HepG2 (cell line): ENCODE results near the gene CAPN13. TPM values are rescaled to one million over a fixed set of nuclear protein-coding genes. Genes with fewer than 3 reads are reported as not detected.

Experiments
- ATAC-seq: fragments of 200-7000 bp; cut with Tn5 transposase; 3 replicates; pipeline ENCODE4 v1.9.1; 2020; ENCODE audit warnings: mild to moderate bottlenecking, moderate library complexity
- BruUV-seq: library from RNA; stranded (reverse); fragments of 400-500 nt; replicated peaks from 2 replicates; lab custom pipeline; 2021; lab: Mats Ljungman, UMichigan
- CTCF ChIA-PET: fragments of 300-600 bp; formaldehyde crosslinking; extraction: SDS; loops from one replicate; lab custom pipeline; 2021; ENCODE audit warnings: low total read pairs, inconsistent platforms, low intra/inter-chr PET ratio; lab: Yijun Ruan, JAX
- POLR2A ChIA-PET: fragments of 350-600 bp; sonication (Branson Sonifier 250); formaldehyde crosslinking; loops from one replicate; lab custom pipeline; 2020; ENCODE audit warnings: antibody characterized with exemption, inconsistent platforms; lab: Yijun Ruan, JAX
- DNase-seq: peaks from one replicate; pipeline ENCODE4 v3.0.0-alpha.2; 2015; ENCODE audit warnings: low spot score
- FAIRE-seq: peaks from 3 replicates; lab custom pipeline; 2011; peaks lifted over from hg19 to GRCh38; lab: Jason Lieb, UNC
- H2AFZ ChIP-seq: one replicate; pipeline ENCODE4 v1.6.1; 2011; ENCODE audit warnings: low read length, inconsistent platforms
- H3K27ac ChIP-seq: fragments of 300-600 bp; 3 replicates; pipeline ENCODE4 v1.8.0; 2011; ENCODE audit warnings: mixed run types, mild to moderate bottlenecking, mixed read lengths, low read length, inconsistent platforms; ENCODE audit not compliant: insufficient read depth; ENCODE audit errors: extremely low read length
- H3K27me3 ChIP-seq, 2 experiments: fragments of 200-600 bp in 1 of 2; 2 replicates in 1 of 2; 3 replicates in 1 of 2; pipeline versions ENCODE4 v1.6.0 to v1.8.0; 2011; ENCODE audit warnings: low read length in 2 of 2, mild to moderate bottlenecking in 2 of 2, moderate library complexity in 2 of 2, inconsistent platforms in 1 of 2; ENCODE audit not compliant: insufficient read depth in 2 of 2, control insufficient read depth in 1 of 2
- H3K36me3 ChIP-seq, 2 experiments: fragments of 200-600 bp in 1 of 2; replicated peaks in 1 of 2; 2 replicates in 1 of 2; 3 replicates in 1 of 2; pipeline versions ENCODE4 v1.5.1 to v1.8.0; 2011; ENCODE audit warnings: low read length in 2 of 2, inconsistent platforms in 1 of 2; ENCODE audit not compliant: insufficient read depth in 2 of 2, control insufficient read depth in 1 of 2
- H3K4me1 ChIP-seq: 2 replicates; pipeline ENCODE4 v1.5.1; 2012; ENCODE audit warnings: low read length, inconsistent platforms; ENCODE audit not compliant: insufficient read depth
- H3K4me2 ChIP-seq: 2 replicates; pipeline ENCODE4 v1.6.0; 2011; ENCODE audit warnings: low read depth, low read length, inconsistent platforms
- H3K4me3 ChIP-seq, 3 experiments: fragments of 200-600 bp in 1 of 3; sonication (generic), shearing (Covaris generic) in 1 of 3; replicated peaks in 1 of 3; 2 replicates each; pipeline ENCODE4 v1.5.1; 2011 to 2016; ENCODE audit warnings: low read length in 3 of 3, inconsistent platforms in 2 of 3, low read depth in 2 of 3, mild to moderate bottlenecking in 2 of 3, control low read depth in 1 of 3, mixed read lengths in 1 of 3; ENCODE audit not compliant: insufficient read depth in 1 of 3
- H3K79me2 ChIP-seq: one replicate; pipeline ENCODE4 v1.6.1; 2011; ENCODE audit warnings: low read length, inconsistent platforms; ENCODE audit not compliant: insufficient read depth
- H3K9ac ChIP-seq: 2 replicates; pipeline ENCODE4 v1.6.0; 2011; ENCODE audit warnings: mild to moderate bottlenecking, low read depth, low read length, inconsistent platforms; ENCODE audit not compliant: insufficient read depth
- H3K9me3 ChIP-seq: 2 replicates; pipeline ENCODE4 v1.5.1; 2012; ENCODE audit warnings: mild to moderate bottlenecking, low read length
- H4K20me1 ChIP-seq: 2 replicates; pipeline ENCODE4 v1.6.0; 2011; ENCODE audit warnings: inconsistent platforms, mild to moderate bottlenecking, low read length, moderate library complexity; ENCODE audit not compliant: insufficient read depth
- CREB1 ChIP-seq, 2 experiments: fragments of 450-650 bp in 1 of 2; IDR thresholded peaks; 2 replicates each; pipeline ENCODE4 v1.6.1; 2016 to 2017; ENCODE audit warnings: control low read depth in 1 of 2, mild to moderate bottlenecking in 1 of 2, missing compliant biosample characterization in 1 of 2, missing genetic modification characterization in 1 of 2
- EED ChIP-seq: sonication (generic); formaldehyde crosslinking; IDR thresholded peaks from 2 replicates; pipeline ENCODE4 v1.5.0; 2020; ENCODE audit warnings: mild to moderate bottlenecking, missing genetic modification reagents
- FOXO1 ChIP-seq: sonication (generic); formaldehyde crosslinking; IDR thresholded peaks from 2 replicates; pipeline ENCODE4 v1.4.0; 2020; ENCODE audit warnings: missing genetic modification reagents
- KDM2A ChIP-seq: sonication (generic); formaldehyde crosslinking; IDR thresholded peaks from 2 replicates; pipeline ENCODE4 v1.4.0; 2020; ENCODE audit warnings: low read depth, missing genetic modification reagents, borderline replicate concordance
- MATR3 ChIP-seq: sonication (generic); formaldehyde crosslinking; IDR thresholded peaks from 2 replicates; pipeline ENCODE4 v1.4.0; 2020; ENCODE audit warnings: missing genetic modification reagents
- NONO ChIP-seq, 2 experiments: fragments of 450-650 bp in 1 of 2; sonication (generic) in 1 of 2; formaldehyde crosslinking in 1 of 2; IDR thresholded peaks in 1 of 2; conservative IDR thresholded peaks in 1 of 2; 2 replicates each; pipeline versions ENCODE4 v1.6.1 to v1.8.0; 2017 to 2022; ENCODE audit warnings: mild to moderate bottlenecking in 1 of 2, missing genetic modification reagents in 1 of 2, moderate library complexity in 1 of 2
- RARA ChIP-seq: IDR thresholded peaks from 2 replicates; pipeline ENCODE4 v1.6.1; 2016; ENCODE audit warnings: missing genetic modification reagents, missing compliant biosample characterization
- ZBTB33 ChIP-seq: sonication (generic); formaldehyde crosslinking; IDR thresholded peaks from 2 replicates; pipeline ENCODE4 v1.4.0; 2020; ENCODE audit warnings: missing genetic modification reagents
- ZBTB49 ChIP-seq: sonication (generic); formaldehyde crosslinking; IDR thresholded peaks from 2 replicates; pipeline ENCODE4 v1.4.0; 2020; ENCODE audit warnings: missing genetic modification reagents, borderline replicate concordance
- ZC3H13 ChIP-seq: sonication (generic); formaldehyde crosslinking; IDR thresholded peaks from 2 replicates; pipeline ENCODE4 v1.8.1; 2023; ENCODE audit warnings: mild to moderate bottlenecking, missing genetic modification reagents, moderate library complexity
- ZFP36L2 ChIP-seq: sonication (generic); formaldehyde crosslinking; IDR thresholded peaks from 2 replicates; pipeline ENCODE4 v1.4.0; 2020; ENCODE audit warnings: missing genetic modification reagents
- ZFX ChIP-seq: sonication (generic); formaldehyde crosslinking; IDR thresholded peaks from 2 replicates; pipeline ENCODE4 v1.4.0; 2020; ENCODE audit warnings: mild to moderate bottlenecking, low read depth, missing genetic modification reagents, moderate library complexity
- ZNF205 ChIP-seq: IDR thresholded peaks from 2 replicates; pipeline ENCODE4 v1.6.1; 2018; ENCODE audit warnings: missing biosample characterization, missing genetic modification reagents
- ZNF335 ChIP-seq: sonication (generic); formaldehyde crosslinking; IDR thresholded peaks from 2 replicates; pipeline ENCODE4 v1.4.0; 2020; ENCODE audit warnings: missing genetic modification reagents
- ZNF430 ChIP-seq: sonication (generic); formaldehyde crosslinking; IDR thresholded peaks from 2 replicates; pipeline ENCODE4 v1.9.0; 2021; ENCODE audit warnings: mild to moderate bottlenecking, missing genetic modification reagents
- ZNF639 ChIP-seq: conservative IDR thresholded peaks from 2 replicates; pipeline ENCODE4 v1.6.1; 2018; ENCODE audit warnings: missing genetic modification reagents
- ZNF644 ChIP-seq: IDR thresholded peaks from 2 replicates; pipeline ENCODE4 v1.6.1; 2016; ENCODE audit warnings: low read depth
- ZNF691 ChIP-seq: sonication (generic); formaldehyde crosslinking; IDR thresholded peaks from 2 replicates; pipeline ENCODE4 v1.4.0; 2020; ENCODE audit warnings: missing genetic modification reagents, low read depth, mild to moderate bottlenecking, borderline replicate concordance
- WGBS: methylation state at CpG from one replicate; pipeline ENCODE4 v1.1.6; 2017; ENCODE audit warnings: low lambda C conversion rate; 5-methylcytosine and 5-hydroxymethylcytosine counted together
- in situ Hi-C: cut with HindIII; loops from 2 replicates; pipeline ENCODE4 v1.10.0; 2017; ENCODE audit warnings: low pct_unique_long_range_greater_than_20kb; ENCODE audit not compliant: extremely low pct_ligation_motif_present
- intact Hi-C: fragments of 100-400 bp; cut with micrococcal nuclease; formaldehyde crosslinking; loops from one replicate; pipeline ENCODE4 v1.10.0; 2022; ENCODE audit not compliant: unreplicated experiment
- polyA plus RNA-seq, 8 experiments: library from polyadenylated mRNA; depleted of rRNA in 3 of 8; stranded (reverse) in 7 of 8; unstranded in 1 of 8; fragments of >200 nt; fragmentation: Illumina TruSeq in 4 of 8; extraction: Trizol in 4 of 8; gene quantifications; 2 replicates each; pipeline versions ENCODE4 v1.2.1 to v1.2.3, GENCODE V29; 2011 to 2016; ENCODE audit warnings: low read depth in 4 of 8, missing spikeins in 1 of 8, mixed read lengths in 1 of 8; ENCODE audit not compliant: insufficient read depth in 1 of 8
- total RNA-seq, 5 experiments: library from RNA; depleted of rRNA; stranded (reverse); fragments of >200 nt; fragmentation: Illumina TruSeq; extraction: Trizol; gene quantifications; 2 replicates each; pipeline ENCODE4 v1.2.3, GENCODE V29; 2016; ENCODE audit warnings: low read depth in 1 of 5

CAPN13 gene
- total and polyA plus RNA-seq, 2 of the 13 experiments (the other 11 are each of a cell fraction or from before 2014, with no cell fraction given): not detected

GRCh38 chr2:30704309-30705020 lies 102.8 kb downstream of the CAPN13 start:
- in situ Hi-C loops (loop anchor here (5.0 to 10.0 kb wide), 3 partner anchors 260 to 537 kb away; partner anchors contain the start of gene LCLAT1), intact Hi-C loops (loop anchor here (5.0 kb wide), 1 partner anchor 262 kb away; no protein-coding TSS in a partner anchor)
- Histone ChIP-seq H3K4me3 (no peak overlapping the region), H3K27ac (no peak overlapping the region), H3K9ac (no peak overlapping the region), H2AFZ (no peak overlapping the region), H3K4me2 (no peak overlapping the region), H4K20me1 (no peaks in the 10 kb centered on the region), H3K79me2 (no peaks in the 10 kb centered on the region), H3K27me3 (0 out of 5 replicates have a peak, but pooled peaks cover 0 to 1% of the 10 kb centered on the region in 2 experiments), H3K36me3 (no peaks in the 10 kb centered on the region), H3K9me3 (peaks cover 27% of the 10 kb centered on the region), H3K4me1 (no peaks in the 10 kb centered on the region)
- 41% methylated on average over 3 of the region's 3 CpGs for WGBS
- no peak for FAIRE-seq
- ChIA-PET CTCF (interaction anchor here (5.7 kb wide), 1 partner anchor 494 kb away, joined by 86 read pairs; no protein-coding TSS in a partner anchor), POLR2A (no interaction called here)
- BruUV-seq: no TSS peak
- ATAC-seq: no peak
- DNase-seq: no peak
- TF ChIP-seq ZBTB49 (no peak), ZFP36L2 (no peak), ZNF335 (no peak), NONO (IDR thresholded peaks at IDR 0.05) (no peak), NONO (CRISPR knock-in tag; conservative IDR thresholded peaks at IDR 0.05) (no peak), ZC3H13 (no peak), KDM2A (CRISPR knock-in tag) (no peak), ZNF644 (CRISPR knock-in tag) (no peak), RARA (no peak), ZNF639 (no peak), ZNF430 (no peak), ZNF205 (CRISPR knock-in tag) (no peak), ZFX (no peak), FOXO1 (CRISPR knock-in tag) (no peak), EED (no peak), ZNF691 (CRISPR knock-in tag) (no peak), ZBTB33 (CRISPR knock-in tag) (no peak), MATR3 (no peak), CREB1 (IDR thresholded peaks at IDR 0.05) (no peak), CREB1 (CRISPR knock-in tag; IDR thresholded peaks at IDR 0.05) (no peak)
